Smooth muscle cell (in vitro differentiated cells): Measurements from ENCODE around the gene COL5A1. TPM values are rescaled to one million over a fixed set of nuclear protein-coding genes. Genes with fewer than 3 reads are reported as not detected.

Experiments used
- DNase-seq: peaks from one replicate; lab custom pipeline; 2025; ENCODE audit not compliant: unreplicated experiment; lab: John Stamatoyannopoulos, UW
- H2AFZ ChIP-seq: fragments of 200-600 bp; sonication (generic); 2 replicates; pipeline ENCODE4 v1.6.0; 2016; ENCODE audit warnings: antibody characterized with exemption, low read depth, mild to moderate bottlenecking
- H3F3A ChIP-seq: fragments of 200-600 bp; sonication (generic); 2 replicates; pipeline ENCODE4 v1.6.0; 2017; ENCODE audit warnings: antibody characterized with exemption, low read depth
- H3K27ac ChIP-seq: fragments of 200-600 bp; sonication (generic); 2 replicates; pipeline ENCODE4 v1.5.1; 2016; ENCODE audit warnings: low read depth, mild to moderate bottlenecking
- H3K27me3 ChIP-seq: fragments of 200-600 bp; sonication (generic); 2 replicates; pipeline ENCODE4 v1.6.1; 2016; ENCODE audit warnings: low read depth, mild to moderate bottlenecking
- H3K36me3 ChIP-seq: fragments of 200-600 bp; sonication (generic); 2 replicates; pipeline ENCODE4 v1.5.1; 2016; ENCODE audit warnings: low read depth
- H3K4me1 ChIP-seq: fragments of 200-600 bp; sonication (generic); 2 replicates; pipeline ENCODE4 v1.5.1; 2016; ENCODE audit warnings: low read depth
- H3K4me2 ChIP-seq: fragments of 200-600 bp; sonication (generic); 2 replicates; pipeline ENCODE4 v1.6.0; 2016; ENCODE audit warnings: mild to moderate bottlenecking
- H3K4me3 ChIP-seq: fragments of 200-600 bp; sonication (generic); 2 replicates; pipeline ENCODE4 v1.5.1; 2016; ENCODE audit warnings: mild to moderate bottlenecking
- H3K79me2 ChIP-seq: fragments of 200-600 bp; sonication (generic); 2 replicates; pipeline ENCODE4 v1.6.0; 2016; ENCODE audit warnings: low read depth, mild to moderate bottlenecking
- H3K9ac ChIP-seq: fragments of 200-600 bp; sonication (generic); 2 replicates; pipeline ENCODE4 v1.6.0; 2016; ENCODE audit warnings: low read depth
- H3K9me3 ChIP-seq: fragments of 200-600 bp; sonication (generic); replicated peaks from 2 replicates; pipeline ENCODE4 v1.5.1; 2016; ENCODE audit warnings: low read depth
- H4K20me1 ChIP-seq: fragments of 200-600 bp; sonication (generic); 2 replicates; pipeline ENCODE4 v1.6.0; 2016; ENCODE audit warnings: low read depth
- WGBS: methylation state at CpG from one replicate; pipeline ENCODE4 v1.1.7; 2016; ENCODE audit warnings: low lambda C conversion rate; 5-methylcytosine and 5-hydroxymethylcytosine counted together
- polyA plus RNA-seq: library from polyadenylated mRNA; unstranded; fragments of >200 nt; fragmentation: Nextera tagmentation; extraction: Ambion mirVana; gene quantifications from 2 replicates; pipeline ENCODE4 v1.2.1, GENCODE V29; 2016
- total RNA-seq: library from RNA; depleted of rRNA; stranded (reverse); fragments of >200 nt; gene quantifications from 2 replicates; pipeline ENCODE4 v1.2.3, GENCODE V29; 2014
- TF ChIP-seq, protein P1 (sequence below): fragments of 200-600 bp; sonication (generic); IDR thresholded peaks from 2 replicates; pipeline ENCODE4 v1.5.1; 2017; ENCODE audit warnings: borderline replicate concordance, mild to moderate bottlenecking, antibody characterized with exemption; ENCODE audit not compliant: insufficient read depth, poor library complexity, severe bottlenecking

COL5A1 gene
- total and polyA plus RNA-seq, 2 experiments from 2014 or later: 1,084 to 1,443 TPM

DNA sequence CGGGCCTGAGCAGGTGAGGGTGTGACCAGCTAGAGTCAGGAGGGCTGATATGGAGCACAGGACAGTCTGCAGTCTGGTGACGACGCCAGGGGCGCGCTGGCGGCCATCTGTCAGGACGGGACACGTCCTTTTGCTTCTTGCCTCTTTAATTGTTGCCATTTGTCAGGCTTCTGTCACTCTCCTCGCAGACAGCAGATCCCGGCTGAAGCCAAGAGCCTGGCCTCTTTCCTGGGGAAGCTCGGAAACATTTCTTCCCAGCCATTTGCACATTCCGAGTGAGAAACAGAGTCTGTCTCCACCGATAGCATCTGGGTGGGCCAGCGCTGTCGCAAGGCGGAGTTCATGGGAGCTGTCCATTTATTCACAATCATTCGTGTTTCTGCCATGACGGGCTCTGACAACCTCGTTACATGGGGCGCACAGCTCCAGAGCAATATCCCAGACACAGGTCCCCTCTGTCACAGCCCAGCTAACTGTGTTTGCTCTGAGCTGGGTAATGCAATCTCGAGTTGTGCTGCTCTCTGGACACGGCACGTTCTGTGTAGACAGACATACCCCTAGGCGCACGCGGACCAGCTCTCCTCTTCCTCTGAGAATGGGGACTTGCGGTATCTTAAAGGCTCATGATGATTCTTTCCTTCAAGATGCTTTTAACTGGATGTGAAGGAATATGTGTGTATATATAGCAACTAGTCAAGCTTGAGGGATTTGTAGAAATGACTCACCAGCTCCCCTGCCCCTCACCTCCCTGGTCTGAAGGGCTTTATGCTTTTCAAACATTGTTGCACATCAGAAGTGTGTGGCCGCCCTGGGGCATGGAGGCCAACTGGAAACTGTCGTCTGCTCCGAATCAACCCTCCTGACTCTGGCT is 133.7 kb downstream of the COL5A1 start:
- Histone ChIP-seq H3K79me2 (peaks cover 60% of the 10 kb centered on the region), H4K20me1 (peaks cover 100% of the 10 kb centered on the region), H3K36me3 (peaks cover 4% of the 10 kb centered on the region), H3F3A (peaks cover 92% of the 10 kb centered on the region), H3K4me3 (no peak overlapping the region), H3K4me2 (peak overlapping the region; percentile 47), H3K27me3 (no peaks in the 10 kb centered on the region), H3K9me3 (no peaks in the 10 kb centered on the region), H3K4me1 (no peaks in the 10 kb centered on the region), H3K9ac (peak overlapping the region; percentile 14), H2AFZ (no peak overlapping the region), H3K27ac (peak overlapping the region; percentile 75)
- WGBS: 69% methylated on average over 30 of the region's 30 CpGs
- DNase-seq: no peak
- TF ChIP-seq, protein P1, sequence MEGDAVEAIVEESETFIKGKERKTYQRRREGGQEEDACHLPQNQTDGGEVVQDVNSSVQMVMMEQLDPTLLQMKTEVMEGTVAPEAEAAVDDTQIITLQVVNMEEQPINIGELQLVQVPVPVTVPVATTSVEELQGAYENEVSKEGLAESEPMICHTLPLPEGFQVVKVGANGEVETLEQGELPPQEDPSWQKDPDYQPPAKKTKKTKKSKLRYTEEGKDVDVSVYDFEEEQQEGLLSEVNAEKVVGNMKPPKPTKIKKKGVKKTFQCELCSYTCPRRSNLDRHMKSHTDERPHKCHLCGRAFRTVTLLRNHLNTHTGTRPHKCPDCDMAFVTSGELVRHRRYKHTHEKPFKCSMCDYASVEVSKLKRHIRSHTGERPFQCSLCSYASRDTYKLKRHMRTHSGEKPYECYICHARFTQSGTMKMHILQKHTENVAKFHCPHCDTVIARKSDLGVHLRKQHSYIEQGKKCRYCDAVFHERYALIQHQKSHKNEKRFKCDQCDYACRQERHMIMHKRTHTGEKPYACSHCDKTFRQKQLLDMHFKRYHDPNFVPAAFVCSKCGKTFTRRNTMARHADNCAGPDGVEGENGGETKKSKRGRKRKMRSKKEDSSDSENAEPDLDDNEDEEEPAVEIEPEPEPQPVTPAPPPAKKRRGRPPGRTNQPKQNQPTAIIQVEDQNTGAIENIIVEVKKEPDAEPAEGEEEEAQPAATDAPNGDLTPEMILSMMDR: no peak

DNA sequence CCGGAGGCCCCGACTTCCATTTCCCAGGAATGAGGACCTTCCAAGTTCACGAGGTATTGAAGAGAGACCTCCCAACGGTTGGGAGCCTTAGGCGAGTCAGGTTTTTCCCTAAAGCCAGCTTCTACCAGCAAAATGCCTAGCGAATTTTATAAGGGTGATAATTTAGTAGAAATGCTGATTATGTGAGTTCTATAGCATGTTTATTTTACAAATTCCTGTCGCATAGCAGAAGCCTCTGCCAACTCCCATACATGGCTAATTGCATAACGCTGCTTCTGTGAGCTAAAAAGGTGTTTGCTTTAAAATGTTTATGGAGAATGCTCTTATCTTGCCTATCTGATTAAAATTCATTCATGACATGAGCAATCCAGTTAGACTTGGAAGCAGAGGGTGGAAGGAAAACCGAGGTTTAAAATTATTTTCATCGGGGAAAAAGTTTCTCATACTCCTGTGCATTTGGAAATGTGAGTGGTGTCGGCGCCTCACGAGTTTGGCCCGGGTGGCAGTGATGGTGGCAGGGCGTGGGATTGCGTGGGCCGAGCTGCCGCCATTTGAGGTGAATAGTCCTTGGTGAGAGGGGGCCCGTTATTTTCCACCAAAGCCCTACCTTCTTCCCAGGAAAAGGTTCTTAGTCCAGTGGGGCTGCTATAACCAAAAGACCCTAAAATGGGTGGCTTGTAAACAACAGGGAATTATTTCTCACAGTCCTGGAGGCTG is 134.6 kb downstream of the COL5A1 start:
- 80% methylated on average over 19 of the region's 19 CpGs for WGBS
- peaks cover 4% of the 10 kb centered on the region for H3K36me3 ChIP-seq
- peak overlapping the region; percentile 3 for H3K4me2 ChIP-seq
- H3K9me3 ChIP-seq: no peaks in the 10 kb centered on the region
- no peaks in the 10 kb centered on the region for H3K27me3 ChIP-seq
- TF ChIP-seq, protein P1: no peak
- peak overlapping the region; percentile 75 for H3K27ac ChIP-seq
- H3K79me2 ChIP-seq: peaks cover 52% of the 10 kb centered on the region
- H4K20me1 ChIP-seq: peaks cover 100% of the 10 kb centered on the region
- H2AFZ ChIP-seq: no peak overlapping the region
- DNase-seq: no peak
- peaks cover 92% of the 10 kb centered on the region for H3F3A ChIP-seq
- no peak overlapping the region for H3K9ac ChIP-seq
- no peaks in the 10 kb centered on the region for H3K4me1 ChIP-seq
- H3K4me3 ChIP-seq: no peak overlapping the region

DNA sequence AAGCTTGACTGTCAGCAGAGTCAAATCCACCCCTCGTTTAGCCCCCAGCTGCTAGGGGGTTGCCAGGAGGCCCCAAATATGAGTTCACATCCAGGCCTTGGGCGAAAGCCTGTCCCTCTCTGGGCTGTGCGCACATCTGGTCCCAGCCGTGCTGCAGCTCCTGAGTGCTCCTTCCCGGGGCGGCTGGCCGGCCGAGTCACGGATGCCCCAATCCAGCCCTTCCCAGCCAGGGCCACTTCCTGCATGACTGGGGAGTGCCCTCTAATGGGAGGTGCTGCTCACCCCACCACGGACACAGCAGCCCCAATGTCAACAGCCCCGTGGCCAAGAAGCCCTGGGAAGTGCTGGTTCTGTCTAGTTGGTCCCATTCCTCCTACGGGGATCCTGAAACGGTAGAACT is 135.6 kb downstream of the COL5A1 start:
- Histone ChIP-seq H3K79me2 (peaks cover 44% of the 10 kb centered on the region), H3F3A (peaks cover 92% of the 10 kb centered on the region), H2AFZ (no peak overlapping the region), H3K27ac (peak overlapping the region; percentile 75), H3K4me2 (no peak overlapping the region), H4K20me1 (peaks cover 100% of the 10 kb centered on the region), H3K36me3 (peaks cover 5% of the 10 kb centered on the region), H3K27me3 (no peaks in the 10 kb centered on the region), H3K9ac (no peak overlapping the region), H3K4me1 (no peaks in the 10 kb centered on the region), H3K4me3 (no peak overlapping the region), H3K9me3 (no peaks in the 10 kb centered on the region)
- DNase-seq: no peak
- 91% methylated on average over 13 of the region's 13 CpGs for WGBS
- TF ChIP-seq, protein P1: no peak
